Measurements from ENCODE around the gene MLC1.

MLC1 gene

GRCh38 chr22:50018608-50019285 is 66.5 kb downstream of the MLC1 start:
- no peak for TF ChIP-seq CTCF (IDR thresholded peaks at IDR 0.05; ENCODE audit: low read depth, low read length, missing control alignments)
- no peak overlapping the region for H3K4me3 ChIP-seq (ENCODE audit: low read depth, low read length)
- no peak for DNase-seq (ENCODE audit: low read depth)

GRCh38 chr22:50017701-50018224 is 67.5 kb downstream of the MLC1 start:
- no peak overlapping the region; the same call in 1 of the 2 replicates for H3K4me3 ChIP-seq (ENCODE audit: low read depth, low read length)
- no peak for TF ChIP-seq CTCF (IDR thresholded peaks at IDR 0.05; ENCODE audit: low read depth, low read length, missing control alignments)
- DNase-seq (ENCODE audit: low read depth), result no peak

GRCh38 chr22:50016988-50017700 is 68.1 kb downstream of the MLC1 start:
- TF ChIP-seq CTCF (IDR thresholded peaks at IDR 0.05; ENCODE audit: low read depth, low read length, missing control alignments), result no peak
- peak; percentile 24 for DNase-seq (ENCODE audit: low read depth)

GRCh38 chr22:50016308-50016987 is 68.8 kb downstream of the MLC1 start:
- TF ChIP-seq CTCF (IDR thresholded peaks at IDR 0.05; ENCODE audit: low read depth, low read length, missing control alignments), result no peak
- no peak for DNase-seq (ENCODE audit: low read depth)
- no peak overlapping the region; the same call in 1 of the 2 replicates for H3K4me3 ChIP-seq (ENCODE audit: low read depth, low read length)

More at GRCh38 chr22:50016988-50017700, 68.1 kb downstream of the MLC1 start:
- H3K4me3 ChIP-seq (ENCODE audit: low read depth, low read length), result peak overlapping the region; percentile 18; the same call in 1 of the 2 replicates

GRCh38 chr22:50015451-50016307 is 69.5 kb downstream of the MLC1 start:
- no peak for DNase-seq (ENCODE audit: low read depth)
- no peak for TF ChIP-seq CTCF (IDR thresholded peaks at IDR 0.05; ENCODE audit: low read depth, low read length, missing control alignments)

More at GRCh38 chr22:50015451-50016307, 69.5 kb downstream of the MLC1 start:
- no peak overlapping the region for H3K4me3 ChIP-seq (ENCODE audit: low read depth, low read length)
